Measurements from ENCODE around the gene SELE.
"Not testable (repeated sequence)": the region's sequence is repeated elsewhere in the genome, so short reads cannot be mapped to it uniquely, and the experiment has no call there.

SELE gene

GRCh38 chr1:169689395-169689794 is 44.5 kb downstream of the SELE start:
- H3K27ac ChIP-seq: no peak overlapping the region
- no peak for DNase-seq (ENCODE audit: low read depth, low spot score)

- not testable (repeated sequence) for H3K27ac ChIP-seq; DNase-seq (ENCODE audit: low read depth, low spot score)
Measured at GRCh38 chr1:169688377-169688776, 45.5 kb downstream of the SELE start.

- DNase-seq (ENCODE audit: low read depth, low spot score): no peak
- H3K27ac ChIP-seq: no peak overlapping the region
Measured at GRCh38 chr1:169683661-169684060, 50.2 kb downstream of the SELE start.

- not testable (repeated sequence) for DNase-seq (ENCODE audit: low read depth, low spot score); H3K27ac ChIP-seq
Measured at GRCh38 chr1:169683168-169683567, 50.7 kb downstream of the SELE start.

GRCh38 chr1:169682071-169682470 is 51.8 kb downstream of the SELE start:
- no peak for DNase-seq (ENCODE audit: low read depth, low spot score)
- H3K27ac ChIP-seq: no peak overlapping the region

- no peak overlapping the region for H3K27ac ChIP-seq
- no peak for DNase-seq (ENCODE audit: low read depth, low spot score)
Measured at GRCh38 chr1:169681140-169681539, 52.7 kb downstream of the SELE start.

GRCh38 chr1:169680377-169681019 is 53.4 kb downstream of the SELE start:
- no peak for DNase-seq (ENCODE audit: low read depth, low spot score)
- no peak overlapping the region for H3K27ac ChIP-seq

- no peak overlapping the region for H3K27ac ChIP-seq
- DNase-seq (ENCODE audit: low read depth, low spot score): no peak
Measured at GRCh38 chr1:169679692-169680091, 54.2 kb downstream of the SELE start.

GRCh38 chr1:169676001-169676400 is 57.9 kb downstream of the SELE start:
- DNase-seq (ENCODE audit: low read depth, low spot score): peak; percentile 67
- peak overlapping the region; percentile 7 for H3K27ac ChIP-seq

Measured in epithelial cell of prostate (primary cell).